B cell (primary cell): Measurements from ENCODE around the gene ABCC10. TPM values are rescaled to one million over a fixed set of nuclear protein-coding genes. Genes with fewer than 3 reads are reported as not detected.
A peak's percentile ranks its signal among the peaks of the same experiment; 100 is the strongest.
"Not testable (repeated sequence)": the region's sequence is repeated elsewhere in the genome, so short reads cannot be mapped to it uniquely, and the experiment has no call there.

Source experiments
- ATAC-seq: fragments of 200-7000 bp; cut with Tn5 transposase; one replicate; pipeline ENCODE4 v1.10.0; 2021; ENCODE audit warnings: low read depth, mild to moderate bottlenecking, moderate number of reproducible peaks, moderate library complexity
- CTCF ChIA-PET: fragments of 350-600 bp; sonication (Branson Sonifier 250); formaldehyde crosslinking; loops from one replicate; lab custom pipeline; 2021; ENCODE audit warnings: antibody characterized with exemption, inconsistent platforms; lab: Charles Lee
- POLR2A ChIA-PET: fragments of 350-600 bp; sonication (Branson Sonifier 250); formaldehyde crosslinking; loops from one replicate; lab custom pipeline; 2021; ENCODE audit warnings: antibody characterized with exemption; lab: Charles Lee
- DNase-seq: peaks from one replicate; pipeline ENCODE4 v3.0.0; 2013
- H2AFZ ChIP-seq: 2 replicates; pipeline ENCODE4 v1.6.1; 2012; ENCODE audit warnings: mild to moderate bottlenecking, low read depth, low read length; ENCODE audit not compliant: insufficient read depth, poor library complexity, severe bottlenecking
- H3K27ac ChIP-seq, 2 donors: 1 replicate in 1 of 2; 2 replicates in 1 of 2; pipeline ENCODE4 v1.5.1; 2012 to 2013; ENCODE audit warnings: low read length in 2 of 2, mild to moderate bottlenecking in 2 of 2, moderate library complexity in 1 of 2
- H3K27me3 ChIP-seq, 4 experiments: fragments of 200-600 bp in 1 of 4; sonication (generic) in 1 of 4; replicated peaks in 1 of 4; 1 replicate in 2 of 4; 2 replicates in 2 of 4; pipeline versions ENCODE4 v1.6.1 to v1.7.0; 2013 to 2016; ENCODE audit warnings: low read length in 3 of 4, mild to moderate bottlenecking in 2 of 4, mixed read lengths in 1 of 4, moderate library complexity in 1 of 4; ENCODE audit not compliant: insufficient read depth in 4 of 4, control insufficient read depth in 3 of 4; ENCODE audit errors: control extremely low read depth in 1 of 4
- H3K36me3 ChIP-seq, 2 experiments: replicated peaks in 1 of 2; 1 replicate in 1 of 2; 2 replicates in 1 of 2; pipeline versions ENCODE4 v1.6.1 to v1.7.1; 2013; ENCODE audit warnings: low read length in 1 of 2; ENCODE audit not compliant: insufficient read depth in 2 of 2, control insufficient read depth in 1 of 2; ENCODE audit errors: control extremely low read depth in 1 of 2, extremely low read depth in 1 of 2
- H3K4me1 ChIP-seq, 2 donors: fragments of 200-600 bp in 1 of 2; sonication (generic) in 1 of 2; 1 replicate in 1 of 2; 2 replicates in 1 of 2; pipeline versions ENCODE4 v1.5.1 to v1.6.1; 2013 to 2017; ENCODE audit warnings: low read length in 2 of 2; ENCODE audit not compliant: control insufficient read depth in 2 of 2, insufficient read depth in 2 of 2
- H3K4me2 ChIP-seq: replicated peaks from 2 replicates; pipeline ENCODE3; 2012; ENCODE audit warnings: mild to moderate bottlenecking, low read depth, low read length; ENCODE audit not compliant: poor library complexity, severe bottlenecking
- H3K4me3 ChIP-seq, 5 experiments: fragments of 200-600 bp in 1 of 5; sonication (generic) in 1 of 5; 1 replicate in 3 of 5; 2 replicates in 2 of 5; pipeline versions ENCODE4 v1.5.1 to v1.7.0; 2011 to 2016; ENCODE audit warnings: low read length in 4 of 5, mild to moderate bottlenecking in 4 of 5, low read depth in 2 of 5, control low read depth in 1 of 5, moderate library complexity in 1 of 5; ENCODE audit not compliant: insufficient read depth in 1 of 5; ENCODE audit errors: control extremely low read depth in 1 of 5, extremely low read depth in 1 of 5
- H3K79me2 ChIP-seq: fragments of 200-600 bp; sonication (generic); one replicate; pipeline ENCODE4 v1.6.0; 2016; ENCODE audit warnings: low read length; ENCODE audit not compliant: control insufficient read depth, insufficient read depth
- H3K9ac ChIP-seq: fragments of 200-600 bp; sonication (generic); 2 replicates; pipeline ENCODE4 v1.6.1; 2017; ENCODE audit warnings: mild to moderate bottlenecking, low read length, moderate library complexity
- H3K9me3 ChIP-seq, 3 donors: one replicate each; pipeline versions ENCODE4 v1.6.1 to v1.7.1; 2013; ENCODE audit warnings: low read length in 2 of 3; ENCODE audit not compliant: control insufficient read depth in 2 of 3, insufficient read depth in 1 of 3; ENCODE audit errors: control extremely low read depth in 1 of 3
- H4K20me1 ChIP-seq: 2 replicates; pipeline ENCODE4 v1.6.0; 2012; ENCODE audit warnings: mild to moderate bottlenecking, low read length; ENCODE audit not compliant: insufficient read depth, control insufficient read depth, poor library complexity, severe bottlenecking
- H3K27ac Mint-ChIP-seq: one replicate; pipeline ENCODE4 v1.8.0; 2021; ENCODE audit warnings: mixed read lengths
- H3K27me3 Mint-ChIP-seq: one replicate; pipeline ENCODE4 v1.8.0; 2021; ENCODE audit warnings: mixed read lengths
- H3K4me1 Mint-ChIP-seq: one replicate; pipeline ENCODE4 v1.8.0; 2021; ENCODE audit warnings: mixed read lengths
- H3K4me3 Mint-ChIP-seq: one replicate; pipeline ENCODE4 v1.8.0; 2021; ENCODE audit warnings: mixed read lengths
- H3K9me3 Mint-ChIP-seq: one replicate; pipeline ENCODE4 v1.8.0; 2022; ENCODE audit warnings: mixed read lengths; ENCODE audit not compliant: insufficient read depth
- CTCF ChIP-seq: fragments of 200-600 bp; IDR thresholded peaks from one replicate; pipeline ENCODE4 v1.8.0; 2022; ENCODE audit warnings: antibody characterized with exemption, mild to moderate bottlenecking
- EZH2 ChIP-seq: IDR thresholded peaks from 2 replicates; pipeline ENCODE4 v1.6.1; 2012; ENCODE audit warnings: borderline replicate concordance, low read depth, mild to moderate bottlenecking, moderate library complexity, low read length; ENCODE audit not compliant: insufficient read depth, poor library complexity, severe bottlenecking
- WGBS: methylation state at CpG from one replicate; pipeline ENCODE4 v1.1.5; 2013; ENCODE audit warnings: missing lambda C conversion rate; ENCODE audit not compliant: insufficient coverage; 5-methylcytosine and 5-hydroxymethylcytosine counted together
- intact Hi-C: fragments of 100-400 bp; cut with micrococcal nuclease; formaldehyde crosslinking; loops from one replicate; pipeline ENCODE4 v1.10.0; 2022
- polyA plus RNA-seq: library from polyadenylated mRNA; depleted of rRNA; stranded (reverse); fragments of >200 nt; gene quantifications from 2 replicates; pipeline ENCODE4 v1.2.3, GENCODE V29; 2012
- total RNA-seq, 2 donors: library from RNA; stranded (reverse); fragments of 120-200 nt in 1 of 2; gene quantifications; 1 replicate in 1 of 2; 2 replicates in 1 of 2; pipeline versions ENCODE4 v1.2.3 to v1.2.4, GENCODE V29; 2013 to 2022

ABCC10 gene
- total and polyA plus RNA-seq, 2 donors (not counting 1 experiment from before 2014, with no cell fraction given) = 39.5 to 71.5 TPM

DNA sequence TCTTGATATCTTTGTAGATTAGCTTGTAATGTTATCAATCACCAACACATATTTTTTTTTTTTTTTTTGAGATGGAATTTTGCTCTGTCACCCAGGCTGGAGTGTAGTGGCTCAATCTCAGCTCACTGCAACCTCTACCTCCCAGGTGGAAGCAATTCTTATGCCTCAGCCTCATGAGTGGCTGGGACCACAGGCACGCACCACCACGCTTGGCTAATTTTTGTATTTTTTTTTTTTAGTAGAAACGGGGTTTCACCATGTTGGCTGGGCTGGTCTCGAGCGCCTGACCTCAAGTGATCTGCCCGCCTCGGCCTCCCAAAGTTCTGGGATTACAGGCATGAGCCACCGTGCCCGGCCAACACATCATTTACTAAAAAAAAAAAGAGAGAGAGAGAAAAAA lies 46.5 kb upstream of the ABCC10 start:
- not testable (repeated sequence) for H3K4me3 ChIP-seq, DNase-seq, H3K27ac Mint-ChIP-seq, H3K9me3 Mint-ChIP-seq, H2AFZ ChIP-seq, H3K27me3 ChIP-seq, ATAC-seq, H3K27ac ChIP-seq, H3K4me3 Mint-ChIP-seq, H3K36me3 ChIP-seq, H3K9ac ChIP-seq, H4K20me1 ChIP-seq
- peaks cover 11% of the 10 kb centered on the region for H3K79me2 ChIP-seq
- H3K4me2 ChIP-seq = peak overlapping the region; percentile 1
- peaks cover 12% of the 10 kb centered on the region for H3K27me3 Mint-ChIP-seq
- peaks cover 81 to 84% of the 10 kb centered on the region in 2 donors for H3K4me1 ChIP-seq
- ChIA-PET POLR2A (interaction anchor here (0.6 to 1.5 kb wide), 3 partner anchors 19 to 488 kb away, joined by 4 to 5 read pairs (median 5); partner anchors contain the start of gene TJAP1), CTCF (interaction anchor here (0.6 to 4.0 kb wide), 3 partner anchors 10 to 156 kb away, joined by 3 to 19 read pairs (median 3); partner anchors contain the start of gene ZNF318)
- peaks cover 76% of the 10 kb centered on the region for H3K4me1 Mint-ChIP-seq
- no CpG with 5 or more reads among the region's 9 CpGs for WGBS
- H3K9me3 ChIP-seq = peaks cover 0 to 17% (median 5%) of the 10 kb centered on the region in 3 donors
- intact Hi-C loops = loop anchor here (5.0 kb wide), 1 partner anchor 126 kb away; no protein-coding TSS in a partner anchor

DNA sequence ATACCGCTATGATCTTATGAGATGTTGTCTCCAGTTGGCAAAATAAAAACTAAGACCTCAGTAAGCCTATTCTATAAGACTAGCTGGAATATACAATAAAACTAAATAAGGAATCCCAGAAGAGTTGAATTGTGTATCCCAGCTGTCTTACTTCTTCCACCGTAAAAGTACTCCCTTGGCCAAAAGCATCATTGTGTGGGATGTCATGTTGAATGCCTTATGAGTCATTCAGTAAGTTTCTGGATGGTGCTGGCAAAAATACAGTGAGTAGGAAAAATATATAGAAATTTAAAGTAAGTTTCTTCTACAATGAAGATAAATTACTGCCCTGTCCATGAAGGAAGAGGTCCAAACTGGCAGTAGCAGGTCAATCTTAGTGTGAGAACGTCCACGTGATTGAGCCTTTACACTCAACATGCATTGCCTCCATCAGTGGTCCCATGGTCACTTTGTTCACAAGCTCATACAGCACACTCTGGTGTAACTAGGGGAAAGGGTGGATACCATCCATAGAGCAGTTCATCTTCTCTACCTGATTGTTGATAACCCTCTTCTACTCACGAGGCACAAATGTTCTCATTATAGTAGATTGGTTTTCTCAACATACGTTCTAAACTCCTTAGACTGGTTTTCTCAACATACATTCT lies 44.2 kb upstream of the ABCC10 start:
- Histone ChIP-seq H2AFZ (no peak overlapping the region), H4K20me1 (no peaks in the 10 kb centered on the region), H3K4me1 (peaks cover 68 to 73% of the 10 kb centered on the region in 2 donors), H3K36me3 (no peaks in the 10 kb centered on the region), H3K9ac (peak overlapping the region; percentile 33), H3K4me2 (peak overlapping the region; percentile 68), H3K27ac (peak overlapping the region; percentile 91 to 94), H3K9me3 (peaks cover 0 to 17% (median 5%) of the 10 kb centered on the region in 3 donors), H3K79me2 (peaks cover 6% of the 10 kb centered on the region), H3K27me3 (peaks cover 0 to 4% (median 2%) of the 10 kb centered on the region in 4 experiments), H3K4me3 (peak overlapping the region in 2 of 5 experiments; percentile 18 to 42)
- no CpG with 5 or more reads among the region's 6 CpGs for WGBS
- Mint-ChIP-seq H3K9me3 (no peaks in the 10 kb centered on the region), H3K4me3 (peak overlapping the region; percentile 85), H3K27ac (peak overlapping the region; percentile 98), H3K4me1 (peaks cover 67% of the 10 kb centered on the region), H3K27me3 (peaks cover 12% of the 10 kb centered on the region)
- no peak for TF ChIP-seq EZH2
- TF ChIP-seq CTCF = no peak
- ChIA-PET CTCF (interaction anchor here (0.8 to 3.6 kb wide), 12 partner anchors 12 to 159 kb away, joined by 3 to 54 read pairs (median 5); partner anchors contain the start of genes ABCC10, CRIP3 and ZNF318), POLR2A (interaction anchor here (0.7 to 2.7 kb wide), 9 partner anchors 9 to 819 kb away, joined by 3 to 56 read pairs (median 6); partner anchors contain the start of genes ABCC10, CNPY3, CUL9 and ZNF318)
- DNase-seq (no peak), ATAC-seq (no peak)
- intact Hi-C loops = loop anchor here (1.0 to 5.0 kb wide), 5 partner anchors 14 to 212 kb away; partner anchors contain the start of genes ABCC10, SRF and ZNF318
